ENCODE results near the gene STK11IP. TPM values are rescaled to one million over a fixed set of nuclear protein-coding genes. Genes with fewer than 3 reads are reported as not detected.

STK11IP gene
- total RNA-seq, 1 experiment from 2014 or later: 45.0 TPM

DNA sequence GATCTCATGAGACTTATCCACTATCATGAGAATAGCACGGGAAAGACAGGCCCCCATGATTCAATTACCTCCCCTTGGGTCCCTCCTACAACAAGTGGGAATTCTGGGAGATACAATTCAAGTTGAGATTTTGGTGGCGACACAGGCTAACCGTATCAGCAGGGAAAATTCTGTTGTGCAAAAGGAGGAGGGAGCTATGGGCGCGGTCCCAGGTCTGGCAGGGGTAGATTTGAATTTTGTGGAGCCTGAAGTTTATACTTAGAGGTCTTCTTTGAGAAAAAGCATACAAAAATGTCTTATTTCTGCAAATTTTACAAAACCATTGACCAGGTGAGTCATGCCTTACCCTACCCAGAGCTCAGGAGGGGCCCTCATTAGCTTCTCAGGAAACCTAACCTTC is 66.4 kb downstream of the STK11IP start:
- no peak overlapping the region for H3K27ac ChIP-seq (ENCODE audit: low read depth, low read length)
- H3K9ac ChIP-seq (ENCODE audit: low read length): no peak overlapping the region
- ATAC-seq (no peak), DNase-seq (ENCODE audit: low read depth, low spot score) (no peak)
- H3K9me2 ChIP-seq (ENCODE audit: insufficient read depth): no peaks in the 10 kb centered on the region
- H4K20me1 ChIP-seq (ENCODE audit: insufficient read depth): no peaks in the 10 kb centered on the region
- CTCF ChIA-PET: no interaction called here
- H3K4me1 ChIP-seq (ENCODE audit: control insufficient read depth in 1 of 2, insufficient read depth in 2 of 2, low read length in 2 of 2): peaks cover 0 to 19% of the 10 kb centered on the region in 2 experiments; a peak in 2 of 4 replicates
- POLR2A ChIA-PET: no interaction called here
- RAD21 ChIA-PET (ENCODE audit: low non-redundant PET in 1 of 2, low total read pairs in 2 of 2, uncharacterized antibody in 2 of 2, unreplicated experiment in 2 of 2): no interaction called here
- intact Hi-C loops (cut with micrococcal nuclease): no loop called here
- no peak overlapping the region for H2AFZ ChIP-seq (ENCODE audit: low read depth, low read length, poor library complexity, severe bottlenecking)
- no peaks in the 10 kb centered on the region for H3K79me2 ChIP-seq (ENCODE audit: insufficient read depth, low read length)
- TF ChIP-seq SIN3A (IDR thresholded peaks at IDR 0.05; ENCODE audit: low read depth) (no peak), ZFX (IDR thresholded peaks at IDR 0.05) (no peak), YY1 (IDR thresholded peaks at IDR 0.05; ENCODE audit: extremely low read depth, insufficient replicate concordance, low read depth, low read length) (no peak)
- TF ChIP-seq, protein P1, sequence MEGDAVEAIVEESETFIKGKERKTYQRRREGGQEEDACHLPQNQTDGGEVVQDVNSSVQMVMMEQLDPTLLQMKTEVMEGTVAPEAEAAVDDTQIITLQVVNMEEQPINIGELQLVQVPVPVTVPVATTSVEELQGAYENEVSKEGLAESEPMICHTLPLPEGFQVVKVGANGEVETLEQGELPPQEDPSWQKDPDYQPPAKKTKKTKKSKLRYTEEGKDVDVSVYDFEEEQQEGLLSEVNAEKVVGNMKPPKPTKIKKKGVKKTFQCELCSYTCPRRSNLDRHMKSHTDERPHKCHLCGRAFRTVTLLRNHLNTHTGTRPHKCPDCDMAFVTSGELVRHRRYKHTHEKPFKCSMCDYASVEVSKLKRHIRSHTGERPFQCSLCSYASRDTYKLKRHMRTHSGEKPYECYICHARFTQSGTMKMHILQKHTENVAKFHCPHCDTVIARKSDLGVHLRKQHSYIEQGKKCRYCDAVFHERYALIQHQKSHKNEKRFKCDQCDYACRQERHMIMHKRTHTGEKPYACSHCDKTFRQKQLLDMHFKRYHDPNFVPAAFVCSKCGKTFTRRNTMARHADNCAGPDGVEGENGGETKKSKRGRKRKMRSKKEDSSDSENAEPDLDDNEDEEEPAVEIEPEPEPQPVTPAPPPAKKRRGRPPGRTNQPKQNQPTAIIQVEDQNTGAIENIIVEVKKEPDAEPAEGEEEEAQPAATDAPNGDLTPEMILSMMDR (IDR thresholded peaks at IDR 0.05 in 2 of 3, conservative IDR thresholded peaks at IDR 0.05 in 1 of 3; ENCODE audit: borderline replicate concordance in 1 of 3, insufficient read depth in 1 of 3, low read depth in 2 of 3, low read length in 2 of 3): no peak
- BruUV-seq (replicated peaks): no TSS peak
- H3K9me3 ChIP-seq (ENCODE audit: control insufficient read depth in 1 of 2, insufficient read depth in 1 of 2, low read depth in 1 of 2, low read length in 2 of 2): peaks cover 0 to 13% of the 10 kb centered on the region in 2 experiments; a peak in 1 of 4 replicates
- H3K36me3 ChIP-seq (ENCODE audit: control insufficient read depth in 1 of 2, insufficient read depth in 2 of 2, low read length in 2 of 2): no peaks in the 10 kb centered on the region
- no peaks in the 10 kb centered on the region for H3K27me3 ChIP-seq (ENCODE audit: insufficient read depth, low read length)
- H3K4me3 ChIP-seq (replicated peaks in 1 of 2; ENCODE audit: low read depth in 1 of 2, low read length in 2 of 2): no peak overlapping the region
- H3K4me2 ChIP-seq (ENCODE audit: low read length): no peak overlapping the region

DNA sequence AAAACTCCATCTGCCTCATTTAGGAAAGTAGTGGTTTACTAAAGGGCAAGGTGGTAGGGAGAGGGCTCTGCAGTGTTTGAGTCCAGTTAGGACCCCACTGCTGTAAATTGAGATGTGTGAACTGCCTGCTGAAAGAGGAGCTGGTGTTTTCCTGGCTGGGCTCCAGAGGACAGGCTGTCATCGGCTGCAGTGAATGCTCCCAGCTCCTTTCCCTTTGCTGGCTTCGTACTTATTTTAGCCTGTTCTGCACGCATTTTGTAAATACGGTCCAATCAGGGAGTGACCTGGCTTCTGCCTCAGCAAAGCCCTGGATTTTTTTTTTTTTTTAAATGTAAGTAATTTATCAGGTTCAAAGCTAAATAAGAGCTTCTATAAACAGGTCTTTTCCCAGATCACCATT is 67.3 kb downstream of the STK11IP start:
- Histone ChIP-seq H3K4me1 (ENCODE audit: control insufficient read depth in 1 of 2, insufficient read depth in 2 of 2, low read length in 2 of 2) (peaks cover 0 to 19% of the 10 kb centered on the region in 2 experiments; a peak in 2 of 4 replicates), H3K79me2 (ENCODE audit: insufficient read depth, low read length) (no peaks in the 10 kb centered on the region), H3K9me3 (ENCODE audit: control insufficient read depth in 1 of 2, insufficient read depth in 1 of 2, low read depth in 1 of 2, low read length in 2 of 2) (peaks cover 0 to 13% of the 10 kb centered on the region in 2 experiments; a peak in 1 of 4 replicates), H3K9me2 (ENCODE audit: insufficient read depth) (no peaks in the 10 kb centered on the region), H3K27ac (ENCODE audit: low read depth, low read length) (no peak overlapping the region), H4K20me1 (ENCODE audit: insufficient read depth) (no peaks in the 10 kb centered on the region), H2AFZ (ENCODE audit: low read depth, low read length, poor library complexity, severe bottlenecking) (no peak overlapping the region), H3K27me3 (ENCODE audit: insufficient read depth, low read length) (no peaks in the 10 kb centered on the region), H3K9ac (ENCODE audit: low read length) (no peak overlapping the region), H3K36me3 (ENCODE audit: control insufficient read depth in 1 of 2, insufficient read depth in 2 of 2, low read length in 2 of 2) (no peaks in the 10 kb centered on the region), H3K4me2 (ENCODE audit: low read length) (no peak overlapping the region), H3K4me3 (replicated peaks in 1 of 2; ENCODE audit: low read depth in 1 of 2, low read length in 2 of 2) (no peak overlapping the region)
- ATAC-seq (no peak), DNase-seq (ENCODE audit: low read depth, low spot score) (no peak)
- RAD21 ChIA-PET (ENCODE audit: low non-redundant PET in 1 of 2, low total read pairs in 2 of 2, uncharacterized antibody in 2 of 2, unreplicated experiment in 2 of 2): no interaction called here
- POLR2A ChIA-PET: no interaction called here
- TF ChIP-seq JUND (IDR thresholded peaks at IDR 0.05) (no peak), RAD21 (IDR thresholded peaks at IDR 0.05; ENCODE audit: low read depth) (no peak)
- TF ChIP-seq, protein P1 (IDR thresholded peaks at IDR 0.05 in 2 of 3, conservative IDR thresholded peaks at IDR 0.05 in 1 of 3; ENCODE audit: borderline replicate concordance in 1 of 3, insufficient read depth in 1 of 3, low read depth in 2 of 3, low read length in 2 of 3): no peak
- BruUV-seq (replicated peaks): no TSS peak
- intact Hi-C loops (cut with micrococcal nuclease): no loop called here
- CTCF ChIA-PET: no interaction called here

Data from HCT116 (cell line).